Mesodermal cell (in vitro differentiated cells): ENCODE measurements around the gene AP1S2.
A peak's percentile ranks its signal among the peaks of the same experiment; 100 is the strongest.

Source experiments
- H3K27ac ChIP-seq: 2 replicates; pipeline ENCODE4 v1.7.0; 2013; ENCODE audit warnings: mild to moderate bottlenecking, low read depth, low read length, moderate library complexity; ENCODE audit not compliant: severe bottlenecking
- H3K36me3 ChIP-seq: 2 replicates; pipeline ENCODE4 v1.7.1; 2013; ENCODE audit warnings: mild to moderate bottlenecking, low read length, moderate library complexity; ENCODE audit not compliant: control insufficient read depth, insufficient read depth
- H3K4me1 ChIP-seq: one replicate; pipeline ENCODE4 v1.7.1; 2013; ENCODE audit warnings: mild to moderate bottlenecking, low read length; ENCODE audit not compliant: insufficient read depth, control insufficient read depth, poor library complexity, severe bottlenecking
- H3K4me3 ChIP-seq: 2 replicates; pipeline ENCODE4 v1.7.0; 2013; ENCODE audit warnings: low read length, control low read depth, mild to moderate bottlenecking; ENCODE audit not compliant: insufficient read depth, poor library complexity, severe bottlenecking; ENCODE audit errors: extremely low read depth
- H3K9me3 ChIP-seq: 2 replicates; pipeline ENCODE4 v1.7.1; 2013; ENCODE audit warnings: mild to moderate bottlenecking, low read length, moderate library complexity; ENCODE audit not compliant: control insufficient read depth
- WGBS, 2 experiments: methylation state at CpG; one replicate each; pipeline ENCODE4 v1.1.5; 2013; ENCODE audit warnings: missing lambda C conversion rate in 2 of 2; ENCODE audit not compliant: insufficient coverage in 2 of 2; 5-methylcytosine and 5-hydroxymethylcytosine counted together

The AP1S2 gene

GRCh38 chrX:15877380-15877779 is 22.8 kb upstream of the AP1S2 start:
- Histone ChIP-seq H3K27ac (no peak overlapping the region), H3K4me1 (no peaks in the 10 kb centered on the region), H3K4me3 (no peak overlapping the region), H3K36me3 (no peaks in the 10 kb centered on the region), H3K9me3 (peaks cover 3% of the 10 kb centered on the region)
- 86 to 97% methylated on average over 1 to 3 of the region's 4 CpGs for WGBS, 2 experiments

- no peaks in the 10 kb centered on the region for H3K9me3 ChIP-seq
- WGBS, 2 experiments, result 100% methylated on average over 1 of the region's 3 CpGs; no CpG with 5 or more reads in 1 of the 2 experiments
- H3K27ac ChIP-seq, result no peak overlapping the region
- H3K4me3 ChIP-seq, result no peak overlapping the region
- no peaks in the 10 kb centered on the region for H3K36me3 ChIP-seq
- no peaks in the 10 kb centered on the region for H3K4me1 ChIP-seq
Observed at GRCh38 chrX:15874672-15875071, 20.1 kb upstream of the AP1S2 start.

- Histone ChIP-seq H3K36me3 (no peaks in the 10 kb centered on the region), H3K4me1 (no peaks in the 10 kb centered on the region)
- WGBS, 2 experiments, result no CpG with 5 or more reads among the region's 4 CpGs
Observed at GRCh38 chrX:15873566-15873965, 19.0 kb upstream of the AP1S2 start.

GRCh38 chrX:15870310-15870709 is 15.7 kb upstream of the AP1S2 start:
- Histone ChIP-seq H3K4me1 (no peaks in the 10 kb centered on the region), H3K4me3 (no peak overlapping the region), H3K36me3 (no peaks in the 10 kb centered on the region), H3K9me3 (no peaks in the 10 kb centered on the region), H3K27ac (no peak overlapping the region)
- no CpG with 5 or more reads among the region's 4 CpGs for WGBS, 2 experiments

More at GRCh38 chrX:15873566-15873965, 19.0 kb upstream of the AP1S2 start:
- Histone ChIP-seq H3K9me3 (no peaks in the 10 kb centered on the region), H3K27ac (peak overlapping the region; percentile 23), H3K4me3 (no peak overlapping the region)

GRCh38 chrX:15869695-15870094 is 15.1 kb upstream of the AP1S2 start:
- Histone ChIP-seq H3K36me3 (no peaks in the 10 kb centered on the region), H3K9me3 (no peaks in the 10 kb centered on the region), H3K4me1 (no peaks in the 10 kb centered on the region), H3K27ac (no peak overlapping the region), H3K4me3 (no peak overlapping the region)
- WGBS, 2 experiments, result 89% methylated on average over 3 of the region's 4 CpGs; no CpG with 5 or more reads in 1 of the 2 experiments

GRCh38 chrX:15866147-15866546 is 11.5 kb upstream of the AP1S2 start:
- WGBS, 2 experiments, result 75 to 87% methylated on average over 1 to 3 of the region's 3 CpGs
- Histone ChIP-seq H3K27ac (no peak overlapping the region), H3K9me3 (no peaks in the 10 kb centered on the region), H3K36me3 (no peaks in the 10 kb centered on the region), H3K4me1 (no peaks in the 10 kb centered on the region), H3K4me3 (no peak overlapping the region)

- Histone ChIP-seq H3K9me3 (no peaks in the 10 kb centered on the region), H3K27ac (no peak overlapping the region), H3K4me3 (no peak overlapping the region), H3K4me1 (no peaks in the 10 kb centered on the region), H3K36me3 (no peaks in the 10 kb centered on the region)
Observed at GRCh38 chrX:15864629-15865028, 10.0 kb upstream of the AP1S2 start.

- no peaks in the 10 kb centered on the region for H3K4me1 ChIP-seq
- H3K9me3 ChIP-seq, result no peaks in the 10 kb centered on the region
- H3K4me3 ChIP-seq, result no peak overlapping the region
- H3K36me3 ChIP-seq, result no peaks in the 10 kb centered on the region
- H3K27ac ChIP-seq, result no peak overlapping the region
- 83 to 100% methylated on average over 1 of the region's 3 CpGs for WGBS, 2 experiments
Observed at GRCh38 chrX:15864023-15864422, 9.4 kb upstream of the AP1S2 start.

GRCh38 chrX:15860921-15861320 is 6.3 kb upstream of the AP1S2 start:
- Histone ChIP-seq H3K27ac (no peak overlapping the region), H3K36me3 (no peaks in the 10 kb centered on the region), H3K4me1 (peaks cover 6% of the 10 kb centered on the region), H3K9me3 (no peaks in the 10 kb centered on the region), H3K4me3 (no peak overlapping the region)
- WGBS, 2 experiments, result 100% methylated on average over 1 of the region's 3 CpGs; no CpG with 5 or more reads in 1 of the 2 experiments

- Histone ChIP-seq H3K36me3 (no peaks in the 10 kb centered on the region), H3K4me3 (no peak overlapping the region), H3K4me1 (peaks cover 6% of the 10 kb centered on the region), H3K27ac (no peak overlapping the region), H3K9me3 (no peaks in the 10 kb centered on the region)
- no CpG with 5 or more reads among the region's 1 CpG for WGBS, 2 experiments
Observed at GRCh38 chrX:15858051-15858450, 3.4 kb upstream of the AP1S2 start.

GRCh38 chrX:15856636-15857035 is 2.0 kb upstream of the AP1S2 start:
- H3K27ac ChIP-seq, result no peak overlapping the region
- H3K9me3 ChIP-seq, result no peaks in the 10 kb centered on the region
- peaks cover 7% of the 10 kb centered on the region for H3K36me3 ChIP-seq
- H3K4me3 ChIP-seq, result no peak overlapping the region
- WGBS, 2 experiments, result no CpG with 5 or more reads among the region's 1 CpG
- H3K4me1 ChIP-seq, result peaks cover 6% of the 10 kb centered on the region
